Right atrium auricular region (tissue), 2 donors: ENCODE results near the gene DCAF17. TPM values are rescaled to one million over a fixed set of nuclear protein-coding genes. Genes with fewer than 3 reads are reported as not detected.

Experiments
- DNase-seq: peaks from one replicate; pipeline ENCODE4 v3.0.0-alpha.2; 2019; ENCODE audit warnings: low spot score
- H3K27ac ChIP-seq, 2 donors: fragments of 200-600 bp; sonication (generic); 1 replicate in 1 of 2; 2 replicates in 1 of 2; pipeline ENCODE4 v1.5.1; 2016 to 2019
- H3K27me3 ChIP-seq, 2 donors: fragments of 200-600 bp; sonication (generic); one replicate each; pipeline versions ENCODE4 v1.5.1 to v1.6.0; 2017 to 2019
- H3K36me3 ChIP-seq: fragments of 200-600 bp; sonication (generic); one replicate; pipeline ENCODE4 v1.5.1; 2016
- H3K4me1 ChIP-seq, 2 donors: fragments of 200-600 bp; sonication (generic); one replicate each; pipeline versions ENCODE4 v1.5.1 to v1.6.0; 2017 to 2019
- H3K4me3 ChIP-seq, 2 donors: fragments of 200-600 bp; sonication (generic); 1 replicate in 1 of 2; 2 replicates in 1 of 2; pipeline ENCODE4 v1.5.1; 2017 to 2019; ENCODE audit warnings: mild to moderate bottlenecking in 1 of 2, moderate library complexity in 1 of 2
- H3K9me3 ChIP-seq, 2 donors: fragments of 200-600 bp; sonication (generic); one replicate each; pipeline ENCODE4 v1.5.1; 2019
- CTCF ChIP-seq, 2 donors: fragments of 200-600 bp; sonication (generic); IDR thresholded peaks; one replicate each; pipeline ENCODE4 v1.5.1; 2019; ENCODE audit warnings: antibody characterized with exemption in 2 of 2
- total RNA-seq, 2 donors: library from RNA; depleted of rRNA; stranded (reverse); fragments of >200 nt; gene quantifications; one replicate each; pipeline ENCODE4 v1.1.0, GENCODE V29; 2016

The DCAF17 gene
- total RNA-seq, 2 donors from 2014 or later, result 5.8 to 7.3 TPM

- H3K27me3 ChIP-seq, result no peaks in the 10 kb centered on the region
- H3K4me1 ChIP-seq, result peaks cover 0 to 7% of the 10 kb centered on the region in 2 donors
- no peak overlapping the region for H3K27ac ChIP-seq
- no peak overlapping the region for H3K4me3 ChIP-seq
- no peaks in the 10 kb centered on the region for H3K36me3 ChIP-seq
- TF ChIP-seq CTCF (IDR thresholded peaks at IDR 0.05), result no peak
- H3K9me3 ChIP-seq, result no peaks in the 10 kb centered on the region
- no peak for DNase-seq
Measured at GRCh38 chr2:171513719-171514160, 79.7 kb downstream of the DCAF17 start.

GRCh38 chr2:171514908-171515582 lies 81.0 kb downstream of the DCAF17 start:
- no peak overlapping the region for H3K27ac ChIP-seq
- no peaks in the 10 kb centered on the region for H3K9me3 ChIP-seq
- TF ChIP-seq CTCF (IDR thresholded peaks at IDR 0.05), result no peak
- no peak for DNase-seq
- H3K36me3 ChIP-seq, result no peaks in the 10 kb centered on the region
- H3K27me3 ChIP-seq, result no peaks in the 10 kb centered on the region
- no peak overlapping the region for H3K4me3 ChIP-seq
- peaks cover 0 to 7% of the 10 kb centered on the region in 2 donors for H3K4me1 ChIP-seq

- Histone ChIP-seq H3K4me1 (peaks cover 0 to 7% of the 10 kb centered on the region in 2 donors), H3K9me3 (no peaks in the 10 kb centered on the region), H3K27me3 (no peaks in the 10 kb centered on the region), H3K36me3 (no peaks in the 10 kb centered on the region), H3K27ac (no peak overlapping the region), H3K4me3 (no peak overlapping the region)
- no peak for DNase-seq
- TF ChIP-seq CTCF (IDR thresholded peaks at IDR 0.05), result no peak
Measured at GRCh38 chr2:171515672-171516298, 81.8 kb downstream of the DCAF17 start.

- H3K27ac ChIP-seq, result no peak overlapping the region
- DNase-seq, result no peak
- no peak overlapping the region for H3K4me3 ChIP-seq
- H3K27me3 ChIP-seq, result no peaks in the 10 kb centered on the region
- no peak for TF ChIP-seq CTCF (IDR thresholded peaks at IDR 0.05)
- H3K36me3 ChIP-seq, result no peaks in the 10 kb centered on the region
- H3K9me3 ChIP-seq, result no peaks in the 10 kb centered on the region
- H3K4me1 ChIP-seq, result peaks cover 0 to 16% of the 10 kb centered on the region in 2 donors
Measured at GRCh38 chr2:171516793-171517192, 82.8 kb downstream of the DCAF17 start.

GRCh38 chr2:171520471-171520870 lies 86.4 kb downstream of the DCAF17 start:
- H3K4me3 ChIP-seq, result no peak overlapping the region
- no peaks in the 10 kb centered on the region for H3K9me3 ChIP-seq
- TF ChIP-seq CTCF (IDR thresholded peaks at IDR 0.05), result no peak
- no peak overlapping the region for H3K27ac ChIP-seq
- H3K36me3 ChIP-seq, result no peaks in the 10 kb centered on the region
- H3K27me3 ChIP-seq, result no peaks in the 10 kb centered on the region
- DNase-seq, result no peak
- peaks cover 0 to 20% of the 10 kb centered on the region in 2 donors for H3K4me1 ChIP-seq
